ENCODE measurements around the gene MTHFR.

DNA sequence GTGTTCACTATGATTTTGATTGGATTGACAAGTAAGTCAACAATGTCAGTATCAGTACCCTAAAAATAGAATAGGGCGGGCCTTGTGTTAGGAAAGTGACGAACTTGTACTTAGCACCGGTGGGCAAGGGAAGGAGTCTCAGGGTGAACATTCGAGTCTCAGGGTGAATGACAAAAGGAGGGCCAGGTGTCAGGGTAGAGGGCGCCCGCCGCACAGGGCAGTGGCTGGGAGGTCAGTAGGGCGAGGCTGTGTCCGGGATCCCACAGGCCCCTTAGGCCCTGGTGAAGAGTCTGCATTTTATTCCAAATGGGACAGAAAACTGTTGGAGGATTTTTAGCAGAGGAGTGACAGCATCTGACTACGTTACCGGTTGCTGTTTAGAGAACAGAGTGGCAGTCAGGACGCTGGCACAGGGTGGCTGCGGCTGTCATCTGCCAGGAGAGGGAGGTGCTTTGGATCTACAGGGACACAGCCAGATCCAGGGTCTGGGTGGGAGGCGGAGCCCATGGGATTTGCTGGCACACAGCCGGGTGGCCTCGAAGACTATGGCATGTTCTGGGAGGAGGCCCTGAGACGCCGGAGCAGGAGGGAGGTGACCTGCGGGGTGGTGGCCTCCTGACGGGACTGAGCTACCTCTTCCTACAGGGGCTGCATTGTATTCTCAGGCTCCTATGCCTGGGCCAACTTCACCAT lies 58.8 kb downstream of the MTHFR start:
- TF ChIP-seq, protein P1, sequence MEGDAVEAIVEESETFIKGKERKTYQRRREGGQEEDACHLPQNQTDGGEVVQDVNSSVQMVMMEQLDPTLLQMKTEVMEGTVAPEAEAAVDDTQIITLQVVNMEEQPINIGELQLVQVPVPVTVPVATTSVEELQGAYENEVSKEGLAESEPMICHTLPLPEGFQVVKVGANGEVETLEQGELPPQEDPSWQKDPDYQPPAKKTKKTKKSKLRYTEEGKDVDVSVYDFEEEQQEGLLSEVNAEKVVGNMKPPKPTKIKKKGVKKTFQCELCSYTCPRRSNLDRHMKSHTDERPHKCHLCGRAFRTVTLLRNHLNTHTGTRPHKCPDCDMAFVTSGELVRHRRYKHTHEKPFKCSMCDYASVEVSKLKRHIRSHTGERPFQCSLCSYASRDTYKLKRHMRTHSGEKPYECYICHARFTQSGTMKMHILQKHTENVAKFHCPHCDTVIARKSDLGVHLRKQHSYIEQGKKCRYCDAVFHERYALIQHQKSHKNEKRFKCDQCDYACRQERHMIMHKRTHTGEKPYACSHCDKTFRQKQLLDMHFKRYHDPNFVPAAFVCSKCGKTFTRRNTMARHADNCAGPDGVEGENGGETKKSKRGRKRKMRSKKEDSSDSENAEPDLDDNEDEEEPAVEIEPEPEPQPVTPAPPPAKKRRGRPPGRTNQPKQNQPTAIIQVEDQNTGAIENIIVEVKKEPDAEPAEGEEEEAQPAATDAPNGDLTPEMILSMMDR (IDR thresholded peaks at IDR 0.05; ENCODE audit: insufficient read depth, low read length), result no peak
- TF ChIP-seq, protein P2, sequence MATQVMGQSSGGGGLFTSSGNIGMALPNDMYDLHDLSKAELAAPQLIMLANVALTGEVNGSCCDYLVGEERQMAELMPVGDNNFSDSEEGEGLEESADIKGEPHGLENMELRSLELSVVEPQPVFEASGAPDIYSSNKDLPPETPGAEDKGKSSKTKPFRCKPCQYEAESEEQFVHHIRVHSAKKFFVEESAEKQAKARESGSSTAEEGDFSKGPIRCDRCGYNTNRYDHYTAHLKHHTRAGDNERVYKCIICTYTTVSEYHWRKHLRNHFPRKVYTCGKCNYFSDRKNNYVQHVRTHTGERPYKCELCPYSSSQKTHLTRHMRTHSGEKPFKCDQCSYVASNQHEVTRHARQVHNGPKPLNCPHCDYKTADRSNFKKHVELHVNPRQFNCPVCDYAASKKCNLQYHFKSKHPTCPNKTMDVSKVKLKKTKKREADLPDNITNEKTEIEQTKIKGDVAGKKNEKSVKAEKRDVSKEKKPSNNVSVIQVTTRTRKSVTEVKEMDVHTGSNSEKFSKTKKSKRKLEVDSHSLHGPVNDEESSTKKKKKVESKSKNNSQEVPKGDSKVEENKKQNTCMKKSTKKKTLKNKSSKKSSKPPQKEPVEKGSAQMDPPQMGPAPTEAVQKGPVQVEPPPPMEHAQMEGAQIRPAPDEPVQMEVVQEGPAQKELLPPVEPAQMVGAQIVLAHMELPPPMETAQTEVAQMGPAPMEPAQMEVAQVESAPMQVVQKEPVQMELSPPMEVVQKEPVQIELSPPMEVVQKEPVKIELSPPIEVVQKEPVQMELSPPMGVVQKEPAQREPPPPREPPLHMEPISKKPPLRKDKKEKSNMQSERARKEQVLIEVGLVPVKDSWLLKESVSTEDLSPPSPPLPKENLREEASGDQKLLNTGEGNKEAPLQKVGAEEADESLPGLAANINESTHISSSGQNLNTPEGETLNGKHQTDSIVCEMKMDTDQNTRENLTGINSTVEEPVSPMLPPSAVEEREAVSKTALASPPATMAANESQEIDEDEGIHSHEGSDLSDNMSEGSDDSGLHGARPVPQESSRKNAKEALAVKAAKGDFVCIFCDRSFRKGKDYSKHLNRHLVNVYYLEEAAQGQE (IDR thresholded peaks at IDR 0.05; ENCODE audit: insufficient replicate concordance, low read depth), result no peak
- no peak for TF ChIP-seq POLR2AphosphoS5 (IDR thresholded peaks at IDR 0.05; ENCODE audit: low read depth)

Data from HL-60 (cell line).